Measurements from ENCODE around the gene WDR90.

DNA sequence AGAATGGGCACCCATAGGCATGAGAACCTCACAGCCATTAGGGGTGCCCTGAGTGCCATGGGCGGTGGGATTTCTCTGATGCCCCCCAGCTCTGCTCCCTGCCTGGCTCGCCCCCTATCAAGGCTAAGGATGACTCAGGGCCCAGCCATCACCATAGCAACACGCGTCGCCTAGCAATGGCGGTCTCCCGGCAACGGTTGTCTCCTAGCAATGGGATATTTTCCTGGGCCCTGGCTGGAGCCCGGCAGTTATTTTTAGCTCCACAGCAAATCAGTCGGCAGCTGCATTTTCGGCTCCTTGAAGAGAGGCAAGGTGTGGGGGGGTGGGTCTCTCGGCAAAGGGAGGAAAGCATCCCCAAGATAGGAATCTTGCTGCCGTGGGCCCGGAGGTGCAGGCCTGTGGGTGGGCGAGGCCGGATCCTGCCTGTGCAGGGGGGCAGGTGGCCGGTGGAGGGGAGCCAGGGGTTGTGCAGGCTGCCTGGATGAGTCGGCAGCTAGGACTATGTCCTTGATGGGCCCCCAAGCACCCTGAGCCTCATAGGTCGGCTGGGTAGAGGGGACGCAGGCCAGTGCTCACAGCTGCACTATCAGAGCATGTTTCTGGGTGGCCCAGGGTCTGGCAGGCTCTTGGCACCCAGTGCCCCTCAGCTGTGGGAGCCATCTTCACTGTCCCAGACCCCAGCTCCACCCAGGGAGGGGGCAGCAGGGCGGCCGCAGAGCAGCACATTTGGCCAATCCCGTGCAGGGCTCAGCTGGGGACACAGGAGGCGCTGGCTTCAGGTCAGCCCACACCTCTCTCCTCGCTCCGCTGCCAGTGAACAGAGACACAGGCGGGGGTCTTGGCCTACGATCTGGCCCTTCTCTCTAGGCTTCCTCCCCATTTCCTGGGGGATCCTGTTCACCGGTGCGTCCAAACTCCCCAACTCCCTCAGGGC lies 60.7 kb downstream of the WDR90 start:
- TF ChIP-seq CTCF (conservative IDR thresholded peaks at IDR 0.05; ENCODE audit: low read depth, low read length) (no peak), EZH2 (IDR thresholded peaks at IDR 0.05; ENCODE audit: borderline replicate concordance, low read depth, low read length, poor library complexity, severe bottlenecking) (no peak)
